ENCODE measurements around the gene UMODL1. TPM values are rescaled to one million over a fixed set of nuclear protein-coding genes. Genes with fewer than 3 reads are reported as not detected.

Gene UMODL1
- total and polyA plus RNA-seq, 10 of the 15 experiments (the other 5 are each of a cell fraction or from before 2014, with no cell fraction given) = 0.01 to 0.11 (median 0.03) TPM; not detected in 5

GRCh38 chr21:42151948-42152220, 80.8 kb downstream of the UMODL1 start:
- POLR2A ChIA-PET = interaction anchor here (1.2 kb wide), 1 partner anchor 384 kb away, joined by 3 read pairs; no protein-coding TSS in a partner anchor
- FAIRE-seq (no peak), DNase-seq (ENCODE audit: low read depth, low spot score) (no peak), ATAC-seq (no peak)
- intact Hi-C loops (cut with micrococcal nuclease; ENCODE audit: unreplicated experiment) (no loop called here), in situ Hi-C loops (cut with MboI) (no loop called here)
- Histone ChIP-seq H4K20me1 (ENCODE audit: control insufficient read depth, insufficient read depth) (no peaks in the 10 kb centered on the region), H3K4me1 (ENCODE audit: control insufficient read depth, insufficient read depth, low read length) (no peaks in the 10 kb centered on the region), H3K79me2 (ENCODE audit: control insufficient read depth, insufficient read depth, low read length) (no peaks in the 10 kb centered on the region), H3K9ac (ENCODE audit: control insufficient read depth, insufficient read depth, low read length) (no peak overlapping the region), H3K9me3 (replicated peaks; ENCODE audit: control insufficient read depth, insufficient read depth, low read length) (no peaks in the 10 kb centered on the region), H3K4me3 (no peak overlapping the region), H3K36me3 (ENCODE audit: control insufficient read depth in 2 of 2, insufficient read depth in 2 of 2, low read length in 1 of 2) (no peaks in the 10 kb centered on the region), H3K4me2 (ENCODE audit: control insufficient read depth, insufficient read depth) (no peak overlapping the region), H3K27me3 (replicated peaks in 1 of 2; ENCODE audit: control insufficient read depth in 2 of 2, insufficient read depth in 2 of 2, low read length in 1 of 2) (no peaks in the 10 kb centered on the region; a peak in 2 of 4 replicates), H2AFZ (ENCODE audit: control insufficient read depth, low read depth, low read length) (no peak overlapping the region), H3K27ac (ENCODE audit: control insufficient read depth, insufficient read depth) (no peak overlapping the region)
- SMC1A ChIA-PET (ENCODE audit: uncharacterized antibody, unreplicated experiment) = interaction anchor here (0.8 to 3.0 kb wide), 4 partner anchors 12 to 107 kb away, joined by 3 to 13 read pairs (median 5); no protein-coding TSS in a partner anchor
- no TSS peak for BruUV-seq (replicated peaks)
- RAD21 ChIA-PET (ENCODE audit: unreplicated experiment) = interaction anchor here (1.0 kb wide), 1 partner anchor 12 kb away, joined by 4 read pairs; no protein-coding TSS in a partner anchor
- CTCF ChIA-PET = interaction anchor here (0.8 to 3.5 kb wide), 3 partner anchors 12 to 299 kb away, joined by 3 to 26 read pairs (median 4); no protein-coding TSS in a partner anchor
- no peak for TF ChIP-seq POLR2AphosphoS2 (IDR thresholded peaks at IDR 0.05; ENCODE audit: low read depth, low read length)
- no peak for TF ChIP-seq IRF3 (IDR thresholded peaks at IDR 0.05)
- TF ChIP-seq NR2C2 (IDR thresholded peaks at IDR 0.05; ENCODE audit: borderline replicate concordance, control insufficient read depth, insufficient read length, low read depth) = no peak
- no peak for TF ChIP-seq RCOR1 (conservative IDR thresholded peaks at IDR 0.05; ENCODE audit: low read depth, low read length)
- TF ChIP-seq IKZF2 (IDR thresholded peaks at IDR 0.05) = no peak
- no peak for TF ChIP-seq PAX5 (IDR thresholded peaks at IDR 0.05; ENCODE audit: borderline replicate concordance, low read depth, low read length)

All from GM12878 (cell line).